Tibial artery (tissue), 4 donors: ENCODE results near the gene DKK2.

Source experiments
- DNase-seq, 2 donors: peaks; one replicate each; pipeline ENCODE4 v3.0.0-alpha.2; 2019
- H3K27ac ChIP-seq, 2 donors: fragments of 200-600 bp; sonication (generic) in 1 of 2; 1 replicate in 1 of 2; 2 replicates in 1 of 2; pipeline ENCODE4 v1.5.1; 2018 to 2019; ENCODE audit warnings: mild to moderate bottlenecking in 1 of 2
- H3K27me3 ChIP-seq, 2 donors: fragments of 200-600 bp; sonication (generic) in 1 of 2; one replicate each; pipeline versions ENCODE4 v1.5.1 to v1.6.0; 2016 to 2019
- H3K36me3 ChIP-seq, 3 donors: fragments of 200-600 bp; sonication (generic) in 2 of 3; one replicate each; pipeline ENCODE4 v1.5.1; 2016 to 2019; ENCODE audit warnings: mild to moderate bottlenecking in 2 of 3
- H3K4me1 ChIP-seq, 4 donors: fragments of 200-600 bp; sonication (generic) in 2 of 4; 1 replicate in 3 of 4; 2 replicates in 1 of 4; pipeline ENCODE4 v1.5.1; 2016 to 2019
- H3K4me3 ChIP-seq, 2 donors: fragments of 200-600 bp; sonication (generic) in 1 of 2; 1 replicate in 1 of 2; 2 replicates in 1 of 2; pipeline ENCODE4 v1.5.1; 2018 to 2019; ENCODE audit warnings: mild to moderate bottlenecking in 2 of 2
- H3K9me3 ChIP-seq, 3 donors: fragments of 200-600 bp; sonication (generic) in 1 of 3; one replicate each; pipeline ENCODE4 v1.5.1; 2016 to 2019
- CTCF ChIP-seq, 2 experiments: fragments of 200-600 bp in 1 of 2; fragments of 450-650 bp in 1 of 2; IDR thresholded peaks; one replicate each; pipeline ENCODE4 v1.5.1; 2017 to 2019; ENCODE audit warnings: antibody characterized with exemption in 2 of 2, mild to moderate bottlenecking in 1 of 2, moderate library complexity in 1 of 2
- intact Hi-C: fragments of 100-400 bp; cut with DNase I; formaldehyde crosslinking; loops from one replicate; pipeline ENCODE4 v1.15.0; 2023; ENCODE audit warnings: low total_unique reads

DKK2 gene

GRCh38 chr4:107009196-107009968, 26.7 kb downstream of the DKK2 start:
- intact Hi-C loops = no loop called here
- H3K4me1 ChIP-seq = no peaks in the 10 kb centered on the region

GRCh38 chr4:107008115-107008514, 28.0 kb downstream of the DKK2 start:
- Histone ChIP-seq H3K9me3 (no peaks in the 10 kb centered on the region), H3K27me3 (no peaks in the 10 kb centered on the region), H3K27ac (no peak overlapping the region), H3K4me3 (no peak overlapping the region), H3K4me1 (no peaks in the 10 kb centered on the region), H3K36me3 (no peaks in the 10 kb centered on the region)
- intact Hi-C loops = no loop called here
- DNase-seq = no peak
- TF ChIP-seq CTCF (IDR thresholded peaks at IDR 0.05) = no peak

More at GRCh38 chr4:107009196-107009968, 26.7 kb downstream of the DKK2 start:
- Histone ChIP-seq H3K27ac (no peak overlapping the region), H3K27me3 (no peaks in the 10 kb centered on the region), H3K4me3 (no peak overlapping the region), H3K36me3 (no peaks in the 10 kb centered on the region), H3K9me3 (no peaks in the 10 kb centered on the region)
- no peak for DNase-seq
- no peak for TF ChIP-seq CTCF (IDR thresholded peaks at IDR 0.05)

- Histone ChIP-seq H3K36me3 (no peaks in the 10 kb centered on the region), H3K9me3 (no peaks in the 10 kb centered on the region), H3K4me1 (no peaks in the 10 kb centered on the region), H3K27me3 (no peaks in the 10 kb centered on the region), H3K27ac (no peak overlapping the region), H3K4me3 (no peak overlapping the region)
- DNase-seq = no peak
- no peak for TF ChIP-seq CTCF (IDR thresholded peaks at IDR 0.05)
- intact Hi-C loops = no loop called here
These were observed 29.9 kb downstream of the DKK2 start for GRCh38 chr4:107006218-107006617.

- DNase-seq = no peak
- H3K4me3 ChIP-seq = no peak overlapping the region
- intact Hi-C loops = no loop called here
- no peaks in the 10 kb centered on the region for H3K27me3 ChIP-seq
- no peaks in the 10 kb centered on the region for H3K4me1 ChIP-seq
- no peak overlapping the region for H3K27ac ChIP-seq
- TF ChIP-seq CTCF (IDR thresholded peaks at IDR 0.05) = no peak
- no peaks in the 10 kb centered on the region for H3K36me3 ChIP-seq
- H3K9me3 ChIP-seq = no peaks in the 10 kb centered on the region
These were observed 39.6 kb downstream of the DKK2 start for GRCh38 chr4:106996490-106996889.

DNA sequence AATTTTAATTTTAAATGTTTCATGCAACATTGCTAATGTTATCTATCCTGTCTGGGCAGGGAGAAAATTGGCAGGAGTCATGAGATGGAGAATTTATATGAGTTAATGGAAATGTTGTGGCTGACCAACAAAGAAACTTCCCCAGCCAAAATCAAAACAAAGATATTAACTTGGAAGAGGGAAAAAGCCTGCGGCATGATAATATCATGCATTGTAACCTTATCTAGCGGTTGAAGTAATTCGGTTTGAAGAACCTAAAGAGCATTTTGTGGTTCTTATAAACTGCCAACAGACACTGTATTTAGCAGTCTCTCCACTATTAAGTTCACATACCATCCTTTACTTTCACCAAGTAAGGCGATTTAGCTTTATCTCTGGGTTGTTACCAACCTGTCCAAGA, 42.3 kb downstream of the DKK2 start:
- no peak for TF ChIP-seq CTCF (IDR thresholded peaks at IDR 0.05)
- intact Hi-C loops = no loop called here
- no peak for DNase-seq
- Histone ChIP-seq H3K36me3 (no peaks in the 10 kb centered on the region), H3K4me1 (no peaks in the 10 kb centered on the region), H3K27ac (no peak overlapping the region), H3K27me3 (no peaks in the 10 kb centered on the region), H3K9me3 (no peaks in the 10 kb centered on the region), H3K4me3 (no peak overlapping the region)
